GM21515 (cell line): ENCODE data around the gene ECE1.
"Not testable (repeated sequence)": the region's sequence is repeated elsewhere in the genome, so short reads cannot be mapped to it uniquely, and the experiment has no call there.

Experiments
- ATAC-seq: cut with Tn5 transposase; IDR thresholded peaks from one replicate; pipeline ENCODE4 v1.9.1; 2021; ENCODE audit not compliant: unreplicated experiment

Gene ECE1

DNA sequence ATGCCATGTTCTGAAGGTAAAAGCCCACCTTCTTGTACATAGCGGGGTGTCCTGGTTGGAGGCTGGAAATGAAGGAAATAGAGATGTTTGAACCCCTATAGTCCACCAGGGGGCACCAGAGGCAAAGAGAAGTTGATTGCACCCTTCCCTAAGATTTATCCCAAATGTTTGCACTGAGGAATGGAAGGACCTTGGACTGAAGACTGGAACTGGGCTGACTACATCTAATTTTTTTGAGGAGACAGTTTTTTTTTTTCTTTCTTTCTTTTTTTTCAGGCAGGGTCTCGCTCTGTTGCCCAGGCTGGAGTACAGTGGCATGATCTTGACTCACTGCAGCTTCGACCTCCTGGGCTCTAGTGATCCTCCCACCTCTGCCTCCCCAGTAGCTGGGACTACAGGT lies 58.2 kb downstream of the ECE1 start:
- no peak for ATAC-seq

DNA sequence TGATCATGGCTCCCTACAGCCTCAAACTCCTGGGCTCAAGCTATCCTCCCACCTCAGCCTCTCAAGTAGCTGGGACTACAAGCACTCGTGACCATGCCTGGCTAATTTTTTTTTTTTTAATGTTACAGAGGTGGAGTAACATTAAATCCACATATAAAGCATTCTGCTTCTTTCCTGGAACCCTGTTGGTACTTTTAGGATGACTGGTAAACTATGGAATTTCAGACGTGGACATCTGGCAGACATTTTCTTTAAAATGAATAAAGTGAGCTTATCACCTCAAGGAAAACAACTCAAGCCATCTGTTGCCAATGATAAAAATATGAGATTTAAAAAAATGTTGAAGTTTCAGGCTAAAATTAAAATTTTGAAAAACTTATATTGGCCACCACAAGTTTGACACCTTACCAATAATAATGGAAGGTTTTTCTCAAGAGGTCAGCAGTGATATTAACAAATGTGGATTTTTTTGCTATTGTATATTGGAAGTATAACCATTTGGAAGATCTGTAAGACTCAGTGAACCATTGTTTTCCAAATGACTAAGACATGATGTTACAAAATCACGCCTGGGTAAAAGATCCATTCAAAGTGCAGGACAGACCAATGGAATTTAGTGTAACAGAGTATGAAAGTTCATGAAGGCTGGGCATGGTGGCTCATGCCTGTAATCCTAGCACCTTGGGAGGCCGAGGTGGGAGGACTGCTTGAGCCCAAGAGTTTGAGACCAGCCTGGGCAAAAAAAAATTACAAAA lies 60.8 kb downstream of the ECE1 start:
- ATAC-seq = no peak

DNA sequence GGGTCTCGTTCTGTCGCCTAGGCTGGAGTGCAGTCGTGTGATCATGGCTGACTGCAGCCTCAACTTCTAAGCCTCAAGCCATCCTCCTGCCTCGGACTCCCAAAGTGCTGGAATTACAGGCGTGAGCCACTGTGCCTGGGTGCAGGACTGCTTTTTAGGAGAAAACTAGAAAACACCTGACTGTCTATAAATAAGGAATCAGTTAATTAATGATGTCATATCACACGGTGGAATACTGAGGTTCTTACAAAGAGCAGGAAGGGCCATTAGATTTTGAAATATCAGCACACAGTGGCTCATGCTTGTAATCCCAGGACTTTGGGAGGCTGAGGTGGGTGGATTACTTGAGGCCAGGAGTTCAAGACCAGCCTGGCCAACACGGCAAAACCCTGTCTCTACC lies 62.0 kb downstream of the ECE1 start:
- not testable (repeated sequence) for ATAC-seq

DNA sequence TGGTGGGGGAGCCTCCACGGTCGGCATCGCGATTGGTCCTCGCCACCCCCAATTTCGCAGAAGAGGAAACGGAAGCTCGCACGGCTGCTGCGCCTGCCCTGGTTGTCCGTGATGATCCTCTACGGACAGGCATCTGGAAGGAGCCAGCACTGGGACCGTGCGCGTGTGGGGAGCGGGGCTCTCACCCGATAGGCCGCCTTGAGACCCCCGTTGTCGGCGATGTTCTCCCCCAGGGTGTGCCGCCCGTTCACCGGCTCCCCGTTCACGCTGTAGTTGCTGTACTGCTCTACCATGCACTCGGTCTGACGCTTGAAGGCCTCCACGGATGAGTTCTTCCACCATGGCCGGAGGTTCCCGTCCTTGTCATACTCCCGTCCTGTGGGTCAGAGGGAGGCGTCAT lies 65.2 kb downstream of the ECE1 start:
- no peak for ATAC-seq

DNA sequence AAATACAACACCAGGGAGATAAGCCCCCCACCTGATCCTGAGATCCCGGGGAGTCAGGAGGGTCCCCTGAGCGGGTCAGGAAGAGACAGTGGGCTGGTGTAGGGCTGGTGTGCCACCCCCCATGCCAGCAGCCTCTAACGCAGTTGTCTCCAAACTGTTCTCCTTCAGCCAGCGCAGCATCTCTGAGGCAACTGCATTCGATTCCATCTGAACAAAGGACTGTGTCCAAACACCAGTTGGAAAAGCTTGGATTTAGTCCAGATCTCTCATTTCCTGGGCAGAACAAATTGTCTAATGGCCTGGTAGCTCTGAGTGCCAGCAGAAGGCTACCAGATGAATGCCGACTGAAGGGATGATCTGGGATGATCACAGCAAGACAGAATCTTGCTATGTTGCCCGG lies 69.4 kb downstream of the ECE1 start:
- ATAC-seq = no peak

DNA sequence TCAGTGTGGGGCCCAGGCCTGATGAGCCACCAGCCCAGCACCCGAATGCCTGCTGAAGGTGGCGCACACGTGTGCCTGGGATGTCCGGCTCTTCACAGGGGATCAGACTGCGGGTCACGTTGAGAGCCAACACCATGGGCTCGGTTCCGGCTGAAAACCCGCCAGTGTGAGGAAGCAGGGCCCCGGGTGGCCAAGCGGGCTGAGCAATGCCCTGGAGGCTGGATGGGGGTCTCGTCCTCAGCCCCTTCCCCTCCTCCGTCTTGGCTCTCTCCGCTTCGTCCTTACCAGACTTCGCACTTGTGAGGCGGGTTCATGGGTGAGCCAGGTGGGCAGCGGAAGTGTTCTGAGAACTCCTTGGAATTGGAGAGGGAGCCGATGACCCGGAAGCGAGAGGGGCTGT lies 70.6 kb downstream of the ECE1 start:
- ATAC-seq = no peak

DNA sequence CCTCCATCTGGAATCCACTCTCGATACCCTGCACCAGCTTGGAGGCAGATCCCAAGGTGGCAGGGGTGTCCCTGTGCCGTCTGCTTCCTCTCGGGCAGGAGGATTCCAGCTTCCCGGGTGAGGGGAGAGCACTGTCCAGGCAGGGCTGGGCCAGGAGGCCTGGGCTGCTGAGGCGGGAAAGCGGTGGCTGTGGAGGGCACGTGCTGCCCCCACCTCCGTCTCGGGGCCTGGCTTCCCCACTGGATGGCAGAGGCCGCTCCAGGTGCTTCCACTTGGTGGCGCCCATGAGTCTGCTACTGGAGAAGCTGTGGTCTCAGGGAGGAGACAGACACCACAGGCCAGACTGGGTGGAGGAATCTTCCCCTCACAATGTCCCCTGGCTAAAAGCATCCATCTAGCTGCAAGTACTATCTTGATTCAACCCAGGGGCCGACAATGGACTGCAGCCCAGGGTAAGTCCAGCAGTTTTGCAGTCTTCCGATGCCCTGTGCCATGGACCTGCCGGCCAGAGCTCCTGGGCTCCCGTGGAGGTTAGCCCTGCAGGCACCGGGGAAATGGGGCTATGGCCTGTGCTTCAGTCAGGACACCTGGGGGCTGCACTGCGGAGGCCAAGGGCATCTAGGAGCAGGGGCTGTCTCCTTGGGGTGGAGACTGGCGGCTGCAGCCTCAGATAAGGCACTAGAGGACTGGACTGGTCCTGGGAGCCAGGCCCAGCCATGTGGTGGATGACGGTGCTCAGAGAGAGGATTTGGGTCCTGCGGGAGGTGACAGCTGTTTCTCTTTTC lies 72.3 kb downstream of the ECE1 start:
- ATAC-seq = no peak

DNA sequence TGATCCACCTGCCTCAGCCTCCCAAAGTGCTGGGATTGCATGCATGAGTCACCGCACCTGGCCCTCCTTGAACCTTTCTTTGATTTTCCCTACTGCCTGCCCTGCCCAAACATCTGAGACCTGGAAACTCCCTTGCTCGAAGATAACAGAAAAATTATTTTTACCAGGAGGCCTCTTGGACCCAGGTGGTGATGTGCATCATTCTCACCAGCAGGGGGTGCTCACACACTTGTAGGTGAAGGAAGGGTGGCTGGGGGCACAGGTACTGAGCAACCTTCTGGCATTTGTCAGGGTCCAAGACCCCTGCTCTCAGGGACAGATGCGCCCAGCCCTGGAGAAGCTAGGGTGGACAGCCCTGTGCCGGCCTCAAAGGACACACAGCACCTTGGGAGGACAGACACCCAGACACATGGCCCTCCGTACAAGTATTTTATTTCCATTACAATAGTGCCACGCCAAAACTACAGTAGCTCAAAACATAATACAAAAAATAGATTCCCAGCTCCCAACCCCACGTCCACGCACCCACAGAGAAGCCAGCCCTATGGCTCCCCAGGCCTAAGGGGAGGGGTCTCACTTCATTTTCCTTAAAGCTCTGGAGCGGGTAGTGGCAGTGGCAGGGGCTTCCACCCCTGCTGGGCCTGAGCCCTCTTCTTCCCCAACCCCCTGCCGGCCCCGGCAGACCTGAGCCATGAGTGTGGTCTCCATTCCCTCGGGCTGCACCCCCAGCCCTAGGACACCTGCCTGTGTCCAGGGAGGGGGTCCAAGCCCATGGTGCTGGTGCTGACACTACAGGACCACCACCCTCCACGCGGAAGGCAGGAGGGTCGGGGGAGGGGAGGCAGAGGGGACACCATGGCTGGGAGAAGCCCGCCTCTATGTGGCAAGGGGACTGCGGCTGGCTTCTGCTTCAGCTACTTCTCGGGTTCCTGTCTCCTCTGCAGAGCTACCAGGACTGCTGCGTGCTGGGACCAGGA lies 73.1 kb downstream of the ECE1 start:
- ATAC-seq = no peak

DNA sequence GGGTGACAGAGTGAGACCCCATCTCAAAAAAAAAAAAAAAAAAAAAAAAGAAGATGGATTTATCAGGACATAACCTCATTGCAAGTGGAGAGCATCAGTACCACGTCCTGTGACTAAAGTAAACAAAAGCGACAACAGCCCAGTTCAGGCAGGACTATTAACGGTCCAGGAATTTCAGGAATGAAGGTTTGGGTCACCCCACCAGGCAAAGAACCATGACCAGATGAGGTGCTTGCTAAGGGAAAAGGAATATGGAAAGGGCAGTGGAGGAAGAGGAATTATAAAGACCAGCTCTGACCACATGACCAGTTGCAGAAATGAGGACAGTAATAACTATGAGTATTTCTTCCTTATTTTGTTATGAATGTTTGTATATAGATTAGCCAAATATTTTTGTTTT lies 78.1 kb downstream of the ECE1 start:
- ATAC-seq = no peak

DNA sequence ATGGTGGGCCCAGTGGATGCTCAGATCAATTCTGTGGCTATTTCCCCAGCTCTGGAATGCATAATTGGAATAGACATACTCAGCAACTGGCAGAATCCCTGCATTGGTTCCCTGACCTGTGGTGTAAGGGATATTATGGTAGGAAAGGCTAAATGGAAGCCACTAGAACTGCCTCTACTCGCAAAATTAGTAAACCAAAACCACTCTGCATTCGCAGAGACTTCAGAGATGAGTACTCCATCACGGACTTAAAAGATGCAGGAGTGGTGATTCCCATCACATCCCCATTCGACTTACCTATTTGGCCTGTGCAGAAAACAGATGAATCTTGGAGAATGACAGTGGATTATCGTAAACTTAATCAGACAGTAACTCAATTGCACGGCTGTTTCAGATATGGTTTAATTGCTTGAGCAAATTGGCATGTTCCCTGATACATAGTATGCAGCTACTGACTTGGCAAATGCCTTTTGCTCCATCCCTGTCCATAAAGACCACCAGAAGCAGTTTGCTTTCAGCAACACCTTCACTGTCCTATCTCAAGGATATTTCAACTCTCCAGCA lies 82.0 kb downstream of the ECE1 start:
- not testable (repeated sequence) for ATAC-seq

DNA sequence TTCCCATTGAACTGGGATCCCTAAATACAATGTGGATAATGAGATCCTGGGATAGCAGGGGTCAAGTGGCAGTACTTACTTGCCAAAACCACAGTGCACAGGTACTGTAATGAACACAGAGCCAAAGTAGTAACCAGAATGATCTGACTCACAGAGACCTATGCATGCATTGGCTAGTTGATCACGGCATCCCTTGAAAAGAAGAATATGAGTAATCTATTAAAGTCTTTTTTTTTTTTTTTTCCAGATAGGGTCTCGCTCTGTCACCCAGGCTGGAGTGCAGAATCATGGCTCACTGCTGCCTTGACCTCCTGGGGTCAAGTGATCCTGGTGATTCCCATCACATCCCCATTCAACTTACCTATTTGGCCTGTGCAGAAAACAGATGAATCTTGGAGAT lies 84.1 kb downstream of the ECE1 start:
- ATAC-seq = no peak

DNA sequence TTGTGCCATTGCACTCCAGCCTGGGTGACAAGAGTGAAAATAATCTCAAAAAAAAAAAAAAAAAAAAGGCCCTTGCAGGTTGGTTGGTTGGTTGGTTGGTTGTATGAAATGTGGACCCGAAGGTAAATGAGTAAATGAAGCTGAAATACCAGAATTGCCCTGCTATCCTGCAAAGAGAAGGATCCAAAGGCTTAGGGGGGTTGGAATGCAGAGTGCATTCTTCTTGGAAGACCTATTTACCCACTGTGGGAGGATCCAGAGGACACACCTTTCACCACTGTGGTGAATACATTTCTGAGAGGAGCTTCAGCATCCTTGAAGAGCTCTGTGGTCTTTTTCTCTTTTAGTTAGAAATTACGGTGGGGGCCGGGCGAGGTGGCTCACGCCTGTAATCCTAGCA lies 84.8 kb downstream of the ECE1 start:
- no peak for ATAC-seq

DNA sequence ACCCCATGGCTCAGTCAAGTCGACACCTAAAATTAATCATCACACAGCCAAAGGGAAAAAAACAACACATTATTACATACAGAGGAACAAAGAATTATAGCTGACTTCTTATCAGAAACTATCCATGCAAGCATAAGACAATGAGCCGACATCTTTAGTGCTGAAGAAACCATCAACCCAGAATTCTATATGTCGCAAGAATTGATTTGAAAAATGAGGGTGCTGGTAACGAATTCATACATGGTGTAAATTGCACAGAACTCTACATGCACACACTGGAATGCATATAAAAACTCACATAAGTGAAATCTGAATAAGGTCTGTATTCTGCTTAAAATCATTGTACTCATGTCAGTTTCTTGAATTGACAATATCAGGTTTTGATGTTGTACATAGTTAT lies 88.6 kb downstream of the ECE1 start:
- no peak for ATAC-seq

DNA sequence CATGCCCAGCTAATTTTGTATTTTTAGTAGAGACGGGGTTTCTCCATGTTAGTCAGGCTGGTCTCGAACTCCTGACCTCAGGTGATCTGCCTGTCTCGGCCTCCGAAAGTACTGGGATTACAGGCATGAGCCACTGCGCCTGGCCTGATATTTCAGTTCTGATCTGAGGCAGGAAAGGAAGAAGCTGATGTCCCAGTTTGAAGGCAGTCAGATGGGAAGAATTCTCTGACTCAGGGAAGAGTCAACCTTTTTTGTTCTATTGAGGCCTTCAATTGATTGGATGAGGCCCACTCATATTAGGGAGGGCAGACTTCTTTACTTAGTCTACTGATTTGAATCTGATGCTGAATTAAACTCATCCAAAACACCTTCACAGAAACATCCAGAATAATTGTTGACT lies 89.0 kb downstream of the ECE1 start:
- ATAC-seq = not testable (repeated sequence)

DNA sequence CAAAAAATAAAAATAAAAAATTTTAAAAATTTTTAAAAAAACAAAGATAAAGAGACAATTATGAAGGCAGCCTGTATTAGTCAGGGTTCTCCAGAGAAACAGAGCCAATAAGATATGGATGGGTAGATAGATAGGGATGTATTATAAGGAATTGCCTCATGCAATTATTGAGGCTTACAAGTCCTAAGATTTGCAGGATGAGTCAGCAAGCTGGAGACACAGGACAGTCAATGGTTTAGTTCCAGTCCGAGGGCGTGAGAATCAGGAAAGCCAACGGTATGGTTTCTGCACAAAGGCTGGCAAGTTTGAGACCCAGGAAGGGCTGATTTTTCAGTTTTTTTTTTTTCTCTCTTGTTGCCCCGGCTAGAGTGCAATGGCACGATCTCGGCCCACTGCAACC lies 89.5 kb downstream of the ECE1 start:
- no peak for ATAC-seq

DNA sequence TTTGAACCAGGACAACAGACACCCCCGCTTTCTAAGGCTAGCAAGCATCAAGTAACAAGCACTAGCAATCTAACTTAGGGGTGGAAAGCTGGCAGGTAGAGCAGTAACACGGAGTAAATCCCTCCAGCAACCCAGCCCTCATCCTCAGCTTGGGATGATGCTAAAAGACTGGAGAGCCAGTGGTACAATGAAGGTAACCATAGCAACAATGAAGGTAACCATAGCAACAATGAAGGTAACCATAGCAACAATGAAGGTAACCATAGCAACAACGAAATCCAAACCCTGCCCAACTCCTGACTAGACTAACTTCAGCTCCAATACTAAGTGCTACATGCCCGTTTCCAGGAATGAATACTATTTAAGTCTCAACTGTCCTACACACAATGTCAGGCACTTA lies 91.3 kb downstream of the ECE1 start:
- ATAC-seq = no peak

DNA sequence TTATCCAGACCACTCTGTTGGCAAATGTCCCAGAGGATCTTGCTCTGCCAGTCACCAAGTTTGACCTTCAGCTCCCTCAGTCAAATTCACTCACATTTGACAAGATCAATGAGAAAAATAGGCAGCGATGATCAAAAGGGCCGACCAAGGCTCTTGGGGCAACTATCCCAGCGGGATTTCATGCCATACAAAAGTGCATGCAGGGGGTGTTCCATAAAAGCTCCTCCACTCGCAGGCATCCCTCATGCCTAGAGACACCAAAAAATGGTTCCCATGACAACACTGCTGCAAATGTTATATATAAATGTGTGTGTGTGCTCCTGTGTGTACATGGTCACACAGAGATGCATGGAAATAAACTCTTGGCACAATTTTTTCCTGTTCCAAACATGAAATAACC lies 97.4 kb downstream of the ECE1 start:
- no peak for ATAC-seq

DNA sequence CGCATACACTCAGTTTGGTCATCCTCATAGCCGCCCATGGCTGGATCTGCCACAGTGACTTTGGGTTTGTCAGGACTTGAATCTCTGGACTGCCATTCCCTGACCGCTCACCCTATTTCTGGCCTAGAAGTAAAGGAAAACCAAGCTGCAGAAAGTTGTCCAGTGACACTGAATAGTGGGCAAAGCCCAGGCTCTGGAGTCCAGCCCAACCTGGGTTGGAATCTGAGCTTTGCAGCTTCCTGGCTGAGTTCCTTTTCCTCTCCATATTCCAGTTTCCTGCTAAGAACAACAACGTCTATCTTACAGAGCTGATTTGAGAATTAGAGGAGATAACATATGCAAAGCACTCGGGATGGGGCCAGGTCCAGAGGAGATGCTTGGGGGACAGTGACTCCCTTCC lies 98.0 kb downstream of the ECE1 start:
- no peak for ATAC-seq

DNA sequence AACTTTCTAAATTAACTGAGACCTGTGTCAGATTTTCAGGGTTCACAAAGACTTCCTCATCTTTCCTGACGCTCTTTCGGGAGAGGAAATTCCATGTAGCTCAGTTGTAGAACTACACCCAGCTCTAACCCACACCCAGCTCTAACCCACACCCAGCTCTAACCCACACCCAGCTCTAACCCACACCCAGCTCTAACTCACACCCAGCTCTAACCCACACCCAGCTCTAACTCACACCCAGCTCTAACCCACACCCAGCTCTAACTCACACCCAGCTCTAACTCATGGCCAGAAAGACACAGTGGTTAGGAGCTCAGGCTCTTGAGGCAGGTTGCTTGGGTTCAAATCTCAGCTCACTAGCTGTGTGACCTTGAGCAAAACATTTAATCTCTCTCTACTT lies 99.5 kb downstream of the ECE1 start:
- not testable (repeated sequence) for ATAC-seq

DNA sequence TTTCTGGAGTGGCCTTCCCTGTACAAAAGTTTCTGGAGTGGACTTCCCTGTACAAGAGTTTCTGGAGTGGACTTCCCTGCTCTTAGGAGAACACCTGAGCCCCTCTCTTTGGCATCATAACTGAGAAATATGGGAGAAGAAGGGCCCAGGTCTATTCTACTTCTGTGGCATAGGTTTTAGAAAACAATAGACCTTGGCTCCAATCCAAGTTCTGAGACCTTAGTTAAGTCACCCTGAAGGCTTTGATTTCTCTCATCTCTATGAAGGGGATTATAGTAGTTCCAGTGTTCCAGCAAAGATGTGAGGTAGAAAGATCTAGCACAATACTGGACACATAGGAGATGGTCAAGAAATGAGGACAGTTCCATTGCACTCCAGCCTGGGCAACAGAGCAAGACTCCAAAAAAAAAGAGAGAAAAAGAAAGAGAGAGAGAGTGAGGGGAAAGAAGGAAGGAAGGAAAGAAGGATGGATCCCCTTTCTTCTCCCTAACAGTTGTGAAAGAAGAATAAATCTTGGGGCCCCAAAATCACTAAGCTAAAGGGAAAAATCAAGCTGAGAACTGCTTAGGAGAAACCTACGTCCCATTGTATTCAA lies 100.3 kb downstream of the ECE1 start:
- no peak for ATAC-seq

DNA sequence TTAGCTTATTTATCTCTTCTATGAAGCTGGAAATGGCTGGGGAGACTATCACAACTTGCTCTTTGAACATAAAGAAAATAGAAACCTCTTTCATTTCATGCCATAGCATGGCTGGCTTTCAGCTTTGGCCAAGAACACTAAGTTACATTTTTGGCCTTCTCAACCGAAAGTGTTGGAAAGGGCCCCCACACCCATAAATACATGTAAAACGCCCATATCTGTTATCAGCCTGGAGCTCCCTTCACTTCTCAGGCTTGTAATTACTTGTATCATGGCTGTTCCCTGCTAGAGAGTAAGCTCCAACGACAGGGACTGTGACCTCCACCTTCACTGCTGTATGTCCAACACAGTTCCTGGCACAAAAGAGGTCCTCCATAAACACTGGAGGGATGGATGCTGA lies 100.8 kb downstream of the ECE1 start:
- ATAC-seq = no peak
